Endothelial cell of umbilical vein (primary cell): ENCODE data around the gene FOXK1. TPM values are rescaled to one million over a fixed set of nuclear protein-coding genes. Genes with fewer than 3 reads are reported as not detected.

Experiments used
- BruUV-seq: library from RNA; stranded (reverse); fragments of 400-500 nt; replicated peaks from 2 replicates; lab custom pipeline; 2021; lab: Mats Ljungman, UMichigan
- CTCF ChIA-PET: fragments of 300-600, 350-600 bp; sonication (Branson Sonifier 250); formaldehyde crosslinking; loops from one replicate; lab custom pipeline; 2021; ENCODE audit warnings: antibody characterized with exemption, inconsistent platforms; lab: Charles Lee
- POLR2A ChIA-PET: fragments of 300-600, 350-600 bp; sonication (Branson Sonifier 250); formaldehyde crosslinking; loops from one replicate; lab custom pipeline; 2021; ENCODE audit warnings: antibody characterized with exemption, inconsistent platforms; lab: Charles Lee
- DNase-seq: peaks from one replicate; pipeline ENCODE4 v3.0.0-alpha.2; 2011; ENCODE audit warnings: low read depth, low spot score
- FAIRE-seq: peaks from 2 replicates; lab custom pipeline; 2011; peaks lifted over from hg19 to GRCh38; lab: Jason Lieb, UNC
- H2AFZ ChIP-seq: 2 replicates; pipeline ENCODE4 v1.6.0; 2012; ENCODE audit warnings: low read depth, low read length, control low read depth, inconsistent platforms
- H3K27ac ChIP-seq: 2 replicates; pipeline ENCODE4 v1.5.1; 2011; ENCODE audit warnings: low read depth, mild to moderate bottlenecking, control low read depth, low read length, moderate library complexity; ENCODE audit not compliant: insufficient read depth
- H3K27me3 ChIP-seq, 2 experiments: 2 replicates each; pipeline versions ENCODE4 v1.6.0 to v1.6.1; 2011; ENCODE audit warnings: low read length in 2 of 2, mixed read lengths in 1 of 2; ENCODE audit not compliant: control insufficient read depth in 2 of 2, insufficient read depth in 2 of 2
- H3K36me3 ChIP-seq, 2 experiments: 2 replicates in 1 of 2; 3 replicates in 1 of 2; pipeline ENCODE4 v1.5.1; 2011; ENCODE audit warnings: low read length in 2 of 2, mild to moderate bottlenecking in 1 of 2, moderate library complexity in 1 of 2; ENCODE audit not compliant: control insufficient read depth in 2 of 2, insufficient read depth in 2 of 2; ENCODE audit errors: extremely low read depth in 1 of 2
- H3K4me1 ChIP-seq: 3 replicates; pipeline ENCODE4 v1.5.1; 2011; ENCODE audit warnings: mild to moderate bottlenecking, low read length; ENCODE audit not compliant: control insufficient read depth, insufficient read depth; ENCODE audit errors: extremely low read depth
- H3K4me2 ChIP-seq: 2 replicates; pipeline ENCODE4 v1.6.1; 2011; ENCODE audit warnings: low read length, control low read depth, mixed read lengths; ENCODE audit not compliant: insufficient read depth
- H3K4me3 ChIP-seq, 3 experiments: fragments of 200-600 bp in 1 of 3; sonication (generic), shearing (Covaris generic) in 1 of 3; replicated peaks in 1 of 3; 2 replicates each; pipeline ENCODE4 v1.5.1; 2011 to 2016; ENCODE audit warnings: control low read depth in 3 of 3, low read length in 3 of 3, mild to moderate bottlenecking in 2 of 3, inconsistent platforms in 1 of 3, low read depth in 1 of 3, moderate library complexity in 1 of 3; ENCODE audit not compliant: insufficient read depth in 1 of 3
- H3K79me2 ChIP-seq: 2 replicates; pipeline ENCODE4 v1.6.0; 2012; ENCODE audit warnings: low read length, inconsistent platforms; ENCODE audit not compliant: control insufficient read depth, insufficient read depth
- H3K9ac ChIP-seq: replicated peaks from 2 replicates; pipeline ENCODE3; 2011; ENCODE audit warnings: low read length, control low read depth; ENCODE audit not compliant: insufficient read depth; ENCODE audit errors: extremely low read depth
- H3K9me1 ChIP-seq: replicated peaks from 3 replicates; pipeline ENCODE4 v1.6.0; 2011; ENCODE audit warnings: mild to moderate bottlenecking, low read length; ENCODE audit not compliant: control insufficient read depth, insufficient read depth; ENCODE audit errors: extremely low read depth
- H3K9me3 ChIP-seq: replicated peaks from 2 replicates; pipeline ENCODE4 v1.5.1; 2012; ENCODE audit warnings: low read length, inconsistent platforms; ENCODE audit not compliant: control insufficient read depth, insufficient read depth
- H4K20me1 ChIP-seq: replicated peaks from 2 replicates; pipeline ENCODE3; 2011; ENCODE audit warnings: mild to moderate bottlenecking, low read length; ENCODE audit not compliant: control insufficient read depth, insufficient read depth; ENCODE audit errors: extremely low read depth
- CTCF ChIP-seq, 2 donors: IDR thresholded peaks; 1 replicate in 1 of 2; 2 replicates in 1 of 2; pipeline ENCODE4 v1.5.1; 2011; ENCODE audit warnings: low read length in 2 of 2, mild to moderate bottlenecking in 2 of 2, moderate library complexity in 2 of 2, control low read depth in 1 of 2, inconsistent platforms in 1 of 2, low read depth in 1 of 2; ENCODE audit not compliant: insufficient read depth in 1 of 2; ENCODE audit errors: extremely low read depth in 1 of 2
- EZH2 ChIP-seq: IDR thresholded peaks from 2 replicates; pipeline ENCODE4 v1.6.1; 2012; ENCODE audit warnings: borderline replicate concordance, low read depth, mild to moderate bottlenecking, moderate library complexity, low read length, inconsistent platforms; ENCODE audit not compliant: severe bottlenecking
- FOS ChIP-seq: IDR thresholded peaks from 2 replicates; pipeline ENCODE4 v1.6.1; 2011; ENCODE audit warnings: mild to moderate bottlenecking, low read length, moderate library complexity, borderline replicate concordance; ENCODE audit not compliant: insufficient read depth
- JUN ChIP-seq: IDR thresholded peaks from 2 replicates; pipeline ENCODE4 v1.6.1; 2011; ENCODE audit warnings: borderline replicate concordance, low read depth; ENCODE audit not compliant: insufficient read length, insufficient read depth
- POLR2AphosphoS5 ChIP-seq: IDR thresholded peaks from 2 replicates; pipeline ENCODE4 v1.6.1; 2012; ENCODE audit warnings: low read depth, mild to moderate bottlenecking, control low read depth, low read length, moderate library complexity; ENCODE audit not compliant: insufficient read depth
- dilution Hi-C: fragments of 300-500 bp; cut with MboI; formaldehyde crosslinking; loops from one replicate; pipeline ENCODE4 v1.15.0; 2019; ENCODE audit warnings: low sequenced_read_pairs; ENCODE audit not compliant: extremely low pct_ligation_motif_present
- intact Hi-C: fragments of 100-400 bp; cut with micrococcal nuclease; formaldehyde crosslinking; loops from one replicate; pipeline ENCODE4 v1.10.0; 2022
- polyA plus RNA-seq, 4 experiments: library from polyadenylated mRNA; depleted of rRNA in 3 of 4; stranded (reverse) in 3 of 4; unstranded in 1 of 4; fragments of >200 nt; gene quantifications; 2 replicates each; pipeline versions ENCODE4 v1.2.1 to v1.2.3, GENCODE V29; 2011 to 2012; ENCODE audit warnings: missing spikeins in 1 of 4
- total RNA-seq: library from RNA; stranded (reverse); gene quantifications from 2 replicates; pipeline ENCODE4 v1.2.3, GENCODE V29; 2021

The FOXK1 gene
- total and polyA plus RNA-seq, 2 donors (not counting 3 experiments of a cell fraction or from before 2014, with no cell fraction given), result 8.0 to 52.1 TPM

GRCh38 chr7:4805110-4805983 lies 123.3 kb downstream of the FOXK1 start:
- Histone ChIP-seq H3K4me2 (no peak overlapping the region), H2AFZ (no peak overlapping the region), H3K9me1 (no peaks in the 10 kb centered on the region), H3K9ac (no peak overlapping the region), H4K20me1 (no peaks in the 10 kb centered on the region), H3K4me3 (no peak overlapping the region), H3K9me3 (no peaks in the 10 kb centered on the region), H3K27me3 (no peaks in the 10 kb centered on the region), H3K27ac (no peak overlapping the region), H3K79me2 (no peaks in the 10 kb centered on the region), H3K4me1 (no peaks in the 10 kb centered on the region), H3K36me3 (no peaks in the 10 kb centered on the region)
- ChIA-PET POLR2A (no interaction called here), CTCF (interaction anchor here (0.9 to 1.4 kb wide), 3 partner anchors 7 to 24 kb away, joined by 3 to 4 read pairs (median 3); no protein-coding TSS in a partner anchor)
- dilution Hi-C loops (no loop called here), intact Hi-C loops (no loop called here)
- DNase-seq (no peak), FAIRE-seq (no peak)
- no TSS peak for BruUV-seq
- TF ChIP-seq JUN, result no peak
- no peak for TF ChIP-seq CTCF (IDR thresholded peaks at IDR 0.05; ENCODE audit: extremely low read depth in 1 of 2, insufficient read depth in 1 of 2, low read depth in 1 of 2, low read length in 2 of 2)
- TF ChIP-seq POLR2AphosphoS5, result no peak
- TF ChIP-seq FOS, result no peak
- no peak for TF ChIP-seq EZH2
